K562 (cell line): ENCODE measurements around the gene TIA1. TPM values are rescaled to one million over a fixed set of nuclear protein-coding genes. Genes with fewer than 3 reads are reported as not detected.

Source experiments
- ATAC-seq: fragments of 200-7000 bp; cut with Tn5 transposase; 3 replicates; pipeline ENCODE4 v1.9.1; 2020; ENCODE audit warnings: moderate library complexity
- BruUV-seq: library from RNA; stranded (reverse); fragments of 400-500 nt; replicated peaks from 2 replicates; lab custom pipeline; 2021; lab: Mats Ljungman, UMichigan
- CTCF ChIA-PET: fragments of 300-600 bp; formaldehyde crosslinking; extraction: SDS; loops from one replicate; lab custom pipeline; 2021; ENCODE audit warnings: low intra/inter-chr PET ratio; lab: Yijun Ruan, JAX
- POLR2A ChIA-PET: fragments of 300-600, 350-650 bp; sonication (Branson Sonifier 250); formaldehyde crosslinking; extraction: SDS; loops from one replicate; lab custom pipeline; 2021; ENCODE audit warnings: antibody characterized with exemption, inconsistent platforms; lab: Yijun Ruan, JAX
- DNase-seq, 4 experiments: peaks; one replicate each; pipeline versions ENCODE4 v3.0.0 to v3.0.0-alpha.2; 2011 to 2018; ENCODE audit warnings: low spot score in 3 of 4, mixed read lengths in 3 of 4; ENCODE audit errors: extremely low read depth in 1 of 4
- FAIRE-seq: peaks from 2 replicates; lab custom pipeline; 2011; peaks lifted over from hg19 to GRCh38; lab: Jason Lieb, UNC
- H2AFZ ChIP-seq: 2 replicates; pipeline ENCODE4 v1.6.0; 2011; ENCODE audit warnings: low read depth, low read length, control low read depth, inconsistent platforms
- H3K27ac ChIP-seq: fragments of 200-600 bp; 3 replicates; pipeline ENCODE4 v1.8.0; 2011; ENCODE audit warnings: low read depth, mild to moderate bottlenecking, control low read depth, inconsistent platforms, low read length, moderate library complexity, mixed read lengths; ENCODE audit errors: extremely low read depth
- H3K27me3 ChIP-seq, 2 experiments: fragments of 300-600 bp in 1 of 2; 2 replicates in 1 of 2; 3 replicates in 1 of 2; pipeline versions ENCODE4 v1.6.0 to v1.8.0; 2011; ENCODE audit warnings: inconsistent platforms in 2 of 2, low read length in 2 of 2, mild to moderate bottlenecking in 1 of 2, mixed read lengths in 1 of 2, moderate library complexity in 1 of 2; ENCODE audit not compliant: control insufficient read depth in 2 of 2, insufficient read depth in 2 of 2
- H3K36me3 ChIP-seq: fragments of 300-600 bp; 3 replicates; pipeline ENCODE4 v1.8.0; 2011; ENCODE audit warnings: mild to moderate bottlenecking, low read length, inconsistent platforms; ENCODE audit not compliant: control insufficient read depth, insufficient read depth
- H3K4me1 ChIP-seq, 2 experiments: fragments of 200-600 bp in 1 of 2; replicated peaks in 1 of 2; 2 replicates in 1 of 2; 3 replicates in 1 of 2; pipeline versions ENCODE4 v1.5.1 to v1.8.0; 2011; ENCODE audit warnings: inconsistent platforms in 2 of 2, low read length in 2 of 2, mild to moderate bottlenecking in 1 of 2, mixed read lengths in 1 of 2, moderate library complexity in 1 of 2; ENCODE audit not compliant: control insufficient read depth in 2 of 2, insufficient read depth in 2 of 2
- H3K4me2 ChIP-seq: 2 replicates; pipeline ENCODE4 v1.6.1; 2011; ENCODE audit warnings: low read length, control low read depth, inconsistent platforms, mixed read lengths; ENCODE audit not compliant: insufficient read depth
- H3K4me3 ChIP-seq: fragments of 200-600 bp; sonication (generic), shearing (Covaris generic); 2 replicates; pipeline ENCODE4 v1.5.1; 2016; ENCODE audit warnings: control low read depth, inconsistent platforms
- H3K79me2 ChIP-seq: fragments of 200-600 bp; 3 replicates; pipeline ENCODE4 v1.8.0; 2011; ENCODE audit warnings: low read length, inconsistent platforms; ENCODE audit not compliant: control insufficient read depth, insufficient read depth
- H3K9ac ChIP-seq, 2 experiments: 2 replicates each; pipeline versions ENCODE4 v1.6.0 to v1.6.1; 2011; ENCODE audit warnings: low read depth in 2 of 2, low read length in 2 of 2, control low read depth in 1 of 2, inconsistent platforms in 1 of 2, mild to moderate bottlenecking in 1 of 2, mixed read lengths in 1 of 2; ENCODE audit not compliant: insufficient read depth in 1 of 2
- H3K9me1 ChIP-seq: one replicate; pipeline ENCODE4 v1.6.0; 2011; ENCODE audit warnings: inconsistent platforms, mild to moderate bottlenecking, low read length, moderate library complexity; ENCODE audit not compliant: control insufficient read depth, insufficient read depth
- H3K9me3 ChIP-seq: replicated peaks from 2 replicates; pipeline ENCODE4 v1.5.1; 2011; ENCODE audit warnings: low read depth, low read length, inconsistent platforms; ENCODE audit not compliant: control insufficient read depth, insufficient read depth
- H4K20me1 ChIP-seq: replicated peaks from 2 replicates; pipeline ENCODE4 v1.6.1; 2011; ENCODE audit warnings: low read length, inconsistent platforms, mixed read lengths; ENCODE audit not compliant: control insufficient read depth, insufficient read depth
- CBX8 ChIP-seq: fragments of 200-600 bp; sonication (generic); IDR thresholded peaks from 2 replicates; pipeline ENCODE4 v1.6.1; 2012; ENCODE audit warnings: borderline replicate concordance, mixed run types, low read depth, mild to moderate bottlenecking, moderate library complexity, mixed read lengths, low read length, control low read depth, inconsistent platforms; ENCODE audit not compliant: poor library complexity, severe bottlenecking; ENCODE audit errors: extremely low read depth
- CEBPB ChIP-seq: fragments of 450-650 bp; IDR thresholded peaks from 2 replicates; pipeline ENCODE4 v1.6.1; 2016; ENCODE audit warnings: missing genetic modification characterization, missing compliant biosample characterization
- CHD1 ChIP-seq: fragments of 200-600 bp; sonication (generic); IDR thresholded peaks from one replicate; pipeline ENCODE4 v1.6.1; 2012; ENCODE audit warnings: mild to moderate bottlenecking, moderate library complexity, low read length, inconsistent platforms
- FOXA1 ChIP-seq: fragments of 450-650 bp; IDR thresholded peaks from 2 replicates; pipeline ENCODE4 v1.6.1; 2016; ENCODE audit warnings: mild to moderate bottlenecking, borderline replicate concordance
- FOXK1 ChIP-seq: sonication (generic); formaldehyde crosslinking; IDR thresholded peaks from 2 replicates; pipeline ENCODE4 v1.8.0; 2022; ENCODE audit warnings: missing genetic modification reagents, mild to moderate bottlenecking, borderline replicate concordance
- MBD1 ChIP-seq: fragments of 250-450 bp; sonication (Bioruptor Pico); IDR thresholded peaks from 2 replicates; pipeline ENCODE4 v1.8.0; 2022; ENCODE audit warnings: inconsistent platforms
- NKRF ChIP-seq: fragments of 450-650 bp; IDR thresholded peaks from 2 replicates; pipeline ENCODE4 v1.6.1; 2016; ENCODE audit warnings: borderline replicate concordance
- SMARCE1 ChIP-seq: fragments of 450-650 bp; IDR thresholded peaks from 2 replicates; pipeline ENCODE4 v1.7.1; 2016; ENCODE audit warnings: mild to moderate bottlenecking
- TARDBP ChIP-seq: fragments of 450-650 bp; IDR thresholded peaks from 2 replicates; pipeline ENCODE4 v1.6.1; 2016
- TEAD4 ChIP-seq, 2 experiments: sonication (generic) in 1 of 2; formaldehyde crosslinking in 1 of 2; IDR thresholded peaks; 2 replicates each; pipeline versions ENCODE4 v1.6.1 to v1.8.0; 2012 to 2022; ENCODE audit warnings: borderline replicate concordance in 1 of 2, inconsistent platforms in 1 of 2, low read length in 1 of 2, mild to moderate bottlenecking in 1 of 2, missing genetic modification reagents in 1 of 2
- THAP12 ChIP-seq: fragments of 250-450 bp; sonication (Bioruptor Pico); IDR thresholded peaks from 2 replicates; pipeline ENCODE4 v1.9.0; 2021; ENCODE audit warnings: mild to moderate bottlenecking, inconsistent platforms
- ZNF444 ChIP-seq: fragments of 250-450 bp; sonication (Bioruptor Pico); IDR thresholded peaks from 2 replicates; pipeline ENCODE4 v1.4.0; 2020; ENCODE audit warnings: mild to moderate bottlenecking, moderate library complexity
- ZNF780A ChIP-seq: fragments of 250-450 bp; sonication (Bioruptor Pico); IDR thresholded peaks from 2 replicates; pipeline ENCODE4 v1.5.0; 2021; ENCODE audit warnings: mild to moderate bottlenecking
- WGBS: fragments of 100-300 bp; shearing (Covaris generic); methylation state at CpG from one replicate; pipeline ENCODE4 v1.1.6; 2016; ENCODE audit warnings: low coverage, mixed read lengths; ENCODE audit not compliant: insufficient coverage; ENCODE audit errors: missing lambda C conversion rate; 5-methylcytosine and 5-hydroxymethylcytosine counted together
- in situ Hi-C: fragments of 300-500 bp; cut with MboI; formaldehyde crosslinking; loops from 4 replicates; pipeline ENCODE4 v1.15.0; 2018; ENCODE audit warnings: inconsistent platforms, mixed read lengths
- intact Hi-C: fragments of 100-400 bp; cut with micrococcal nuclease; formaldehyde crosslinking; loops from 2 replicates; pipeline ENCODE4 v1.14.2; 2022
- polyA plus RNA-seq, 8 experiments: library from polyadenylated mRNA; depleted of rRNA in 4 of 8; stranded (reverse) in 5 of 8; unstranded in 3 of 8; fragments of >200 nt; fragmentation: Nextera tagmentation in 2 of 8; fragmentation: Illumina TruSeq in 1 of 8; extraction: Ambion mirVana in 2 of 8; extraction: Trizol in 1 of 8; gene quantifications; 2 replicates each; pipeline versions ENCODE4 v1.2.1 to v1.2.3, GENCODE V29; 2011 to 2014; ENCODE audit warnings: inconsistent platforms in 1 of 8, missing spikeins in 1 of 8
- total RNA-seq, 7 experiments: library from RNA; depleted of rRNA in 6 of 7; stranded (reverse); fragments of >200 nt in 6 of 7; fragmentation: Illumina TruSeq in 2 of 7; extraction: Trizol in 2 of 7; gene quantifications; 2 replicates each; pipeline versions ENCODE4 v1.2.1 to v1.2.3, GENCODE V29; 2011 to 2021; ENCODE audit warnings: low replicate concordance in 1 of 7

Gene TIA1
- total and polyA plus RNA-seq, 9 of the 15 experiments (the other 6 are each of a cell fraction or from before 2014, with no cell fraction given): 25.3 to 129 (median 79.6) TPM

- TF ChIP-seq THAP12: no peak
Observed at GRCh38 chr2:70214365-70214764, 34.1 kb downstream of the TIA1 start (continued).

GRCh38 chr2:70212298-70212932, 36.0 kb downstream of the TIA1 start:
- Histone ChIP-seq H3K27ac (no peak overlapping the region), H3K9ac (no peak overlapping the region), H3K4me1 (no peaks in the 10 kb centered on the region), H3K4me3 (no peak overlapping the region), H3K79me2 (no peaks in the 10 kb centered on the region), H3K9me3 (no peaks in the 10 kb centered on the region), H3K36me3 (peaks cover 75% of the 10 kb centered on the region), H3K9me1 (no peaks in the 10 kb centered on the region), H3K27me3 (no peaks in the 10 kb centered on the region), H4K20me1 (no peaks in the 10 kb centered on the region), H3K4me2 (no peak overlapping the region), H2AFZ (no peak overlapping the region)
- POLR2A ChIA-PET: no interaction called here
- BruUV-seq: no TSS peak
- no peak for ATAC-seq
- FAIRE-seq: no peak
- intact Hi-C loops (no loop called here), in situ Hi-C loops (no loop called here)
- 90% methylated on average over 3 of the region's 3 CpGs for WGBS
- CTCF ChIA-PET: no interaction called here
- DNase-seq: no peak
- TF ChIP-seq ZNF444: no peak
- no peak for TF ChIP-seq TEAD4 (IDR thresholded peaks at IDR 0.05; ENCODE audit: low read length)
- no peak for TF ChIP-seq TEAD4 (CRISPR knock-in tag; IDR thresholded peaks at IDR 0.05; ENCODE audit: borderline replicate concordance)
- no peak for TF ChIP-seq CHD1
- TF ChIP-seq CEBPB: 0 out of 2 replicates have a peak, but pooled peaks have one; percentile 9
- TF ChIP-seq SMARCE1: no peak
- TF ChIP-seq FOXK1 (CRISPR knock-in tag): no peak
- no peak for TF ChIP-seq TARDBP
- no peak for TF ChIP-seq CBX8
- no peak for TF ChIP-seq NKRF
- no peak for TF ChIP-seq FOXA1
- TF ChIP-seq MBD1 (CRISPR knock-in tag): no peak
- TF ChIP-seq ZNF780A (CRISPR knock-in tag): no peak
